PC-9 (cell line): ENCODE results near the gene TUBA4A.

Experiments
- EZH2 ChIP-seq: fragments of 200-600 bp; sonication (generic); IDR thresholded peaks from 2 replicates; pipeline ENCODE4 v1.8.0; 2017; ENCODE audit warnings: antibody characterized with exemption, low read depth
- TF ChIP-seq, protein P1 (sequence below): fragments of 200-600 bp; sonication (generic); conservative IDR thresholded peaks from 2 replicates; pipeline ENCODE4 v1.6.1; 2017; ENCODE audit warnings: mixed run types, antibody characterized with exemption, mild to moderate bottlenecking, moderate library complexity

DNA sequence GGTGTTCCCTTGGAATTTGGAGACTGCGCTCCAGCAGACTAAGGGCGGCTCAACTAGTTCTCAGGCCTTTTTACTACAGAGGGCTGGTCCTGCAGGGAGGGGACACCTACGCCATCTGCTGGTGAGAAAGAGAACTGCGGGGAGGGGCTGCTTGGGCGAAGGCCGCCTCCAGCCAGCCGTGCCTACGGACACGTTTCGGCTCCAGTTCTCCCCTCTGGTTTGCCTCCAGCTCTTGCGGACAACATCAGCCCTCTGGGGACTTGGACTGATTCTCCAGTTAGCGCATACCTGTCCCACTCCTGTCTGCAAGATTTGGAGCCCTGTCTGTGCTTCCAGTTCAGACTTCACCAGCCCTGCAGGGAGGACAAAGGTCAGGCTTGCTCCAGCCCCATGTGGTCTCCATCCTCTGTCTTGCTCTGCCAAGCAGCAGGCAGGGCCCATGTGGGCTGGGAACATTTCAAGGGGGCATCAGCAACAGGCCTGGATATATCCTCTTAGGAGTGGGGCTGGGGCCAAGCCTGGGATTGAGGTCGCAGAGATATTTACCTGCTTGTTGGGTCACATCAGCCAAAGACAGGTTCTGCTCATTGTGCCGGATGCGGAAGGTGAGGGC, 45.1 kb upstream of the TUBA4A start:
- TF ChIP-seq, protein P1, sequence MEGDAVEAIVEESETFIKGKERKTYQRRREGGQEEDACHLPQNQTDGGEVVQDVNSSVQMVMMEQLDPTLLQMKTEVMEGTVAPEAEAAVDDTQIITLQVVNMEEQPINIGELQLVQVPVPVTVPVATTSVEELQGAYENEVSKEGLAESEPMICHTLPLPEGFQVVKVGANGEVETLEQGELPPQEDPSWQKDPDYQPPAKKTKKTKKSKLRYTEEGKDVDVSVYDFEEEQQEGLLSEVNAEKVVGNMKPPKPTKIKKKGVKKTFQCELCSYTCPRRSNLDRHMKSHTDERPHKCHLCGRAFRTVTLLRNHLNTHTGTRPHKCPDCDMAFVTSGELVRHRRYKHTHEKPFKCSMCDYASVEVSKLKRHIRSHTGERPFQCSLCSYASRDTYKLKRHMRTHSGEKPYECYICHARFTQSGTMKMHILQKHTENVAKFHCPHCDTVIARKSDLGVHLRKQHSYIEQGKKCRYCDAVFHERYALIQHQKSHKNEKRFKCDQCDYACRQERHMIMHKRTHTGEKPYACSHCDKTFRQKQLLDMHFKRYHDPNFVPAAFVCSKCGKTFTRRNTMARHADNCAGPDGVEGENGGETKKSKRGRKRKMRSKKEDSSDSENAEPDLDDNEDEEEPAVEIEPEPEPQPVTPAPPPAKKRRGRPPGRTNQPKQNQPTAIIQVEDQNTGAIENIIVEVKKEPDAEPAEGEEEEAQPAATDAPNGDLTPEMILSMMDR: peak; percentile 93
- TF ChIP-seq EZH2: no peak
